CD4-positive, CD25-positive, alpha-beta regulatory T cell (primary cell): ENCODE results near the gene FDX2. TPM values are rescaled to one million over a fixed set of nuclear protein-coding genes. Genes with fewer than 3 reads are reported as not detected.
A peak's percentile ranks its signal among the peaks of the same experiment; 100 is the strongest.

Source experiments
- ATAC-seq, 2 donors: fragments of 150-1000 bp; cut with Tn5 transposase; one replicate each; pipeline ENCODE4 v1.10.0; 2021; ENCODE audit warnings: low read depth in 2 of 2, moderate number of reproducible peaks in 2 of 2, moderate library complexity in 1 of 2
- DNase-seq, 3 donors: peaks; one replicate each; pipeline versions ENCODE4 v3.0.0 to v3.0.0-alpha.2; 2012 to 2022; ENCODE audit warnings: mixed read lengths in 1 of 3
- H3K27ac ChIP-seq: one replicate; pipeline ENCODE4 v1.7.0; 2013; ENCODE audit warnings: mild to moderate bottlenecking, low read length; ENCODE audit not compliant: insufficient read depth, poor library complexity, severe bottlenecking
- H3K27me3 ChIP-seq: one replicate; pipeline ENCODE4 v1.7.0; 2013; ENCODE audit warnings: low read length; ENCODE audit not compliant: control insufficient read depth, insufficient read depth
- H3K36me3 ChIP-seq: one replicate; pipeline ENCODE4 v1.7.0; 2013; ENCODE audit warnings: mild to moderate bottlenecking, low read length, moderate library complexity; ENCODE audit not compliant: control insufficient read depth, insufficient read depth
- H3K4me1 ChIP-seq: 2 replicates; pipeline ENCODE4 v1.7.0; 2013; ENCODE audit warnings: mild to moderate bottlenecking, low read length; ENCODE audit not compliant: insufficient read depth, control insufficient read depth, poor library complexity, severe bottlenecking
- H3K4me3 ChIP-seq: one replicate; pipeline ENCODE4 v1.7.0; 2013; ENCODE audit warnings: low read depth, mild to moderate bottlenecking, low read length, moderate library complexity
- H3K9me3 ChIP-seq, 2 experiments: 1 replicate in 1 of 2; 2 replicates in 1 of 2; pipeline ENCODE4 v1.7.0; 2013; ENCODE audit warnings: low read length in 2 of 2, mild to moderate bottlenecking in 1 of 2, moderate library complexity in 1 of 2; ENCODE audit not compliant: control insufficient read depth in 2 of 2
- H3K27ac Mint-ChIP-seq, 3 donors: one replicate each; pipeline ENCODE4 v1.8.0; 2020 to 2022; ENCODE audit warnings: mild to moderate bottlenecking in 3 of 3, mixed read lengths in 3 of 3, moderate library complexity in 2 of 3
- H3K27me3 Mint-ChIP-seq: one replicate; pipeline ENCODE4 v1.8.0; 2022; ENCODE audit warnings: mild to moderate bottlenecking, mixed read lengths
- H3K36me3 Mint-ChIP-seq: one replicate; pipeline ENCODE4 v1.8.0; 2020; ENCODE audit warnings: mixed read lengths
- H3K4me1 Mint-ChIP-seq, 4 donors: one replicate each; pipeline ENCODE4 v1.8.0; 2020 to 2022; ENCODE audit warnings: mixed read lengths in 4 of 4, mild to moderate bottlenecking in 1 of 4
- H3K4me3 Mint-ChIP-seq, 4 donors: one replicate each; pipeline ENCODE4 v1.8.0; 2020 to 2022; ENCODE audit warnings: mild to moderate bottlenecking in 4 of 4, mixed read lengths in 4 of 4, moderate library complexity in 3 of 4
- H3K9me3 Mint-ChIP-seq, 7 donors: one replicate each; pipeline ENCODE4 v1.8.0; 2020 to 2022; ENCODE audit warnings: mixed read lengths in 7 of 7, mild to moderate bottlenecking in 3 of 7, moderate library complexity in 2 of 7
- polyA plus RNA-seq, 4 donors: library from polyadenylated mRNA; unstranded; fragments of 300-500 nt; fragmentation: Illumina TruSeq; gene quantifications; one replicate each; pipeline ENCODE4 v1.2.3, GENCODE V29; 2021
- total RNA-seq: library from RNA; stranded (reverse); gene quantifications from one replicate; pipeline ENCODE4 v1.2.3, GENCODE V29; 2022

Gene FDX2
- total and polyA plus RNA-seq, 5 donors from 2014 or later = 3.5 to 16.5 (median 13.4) TPM

DNA sequence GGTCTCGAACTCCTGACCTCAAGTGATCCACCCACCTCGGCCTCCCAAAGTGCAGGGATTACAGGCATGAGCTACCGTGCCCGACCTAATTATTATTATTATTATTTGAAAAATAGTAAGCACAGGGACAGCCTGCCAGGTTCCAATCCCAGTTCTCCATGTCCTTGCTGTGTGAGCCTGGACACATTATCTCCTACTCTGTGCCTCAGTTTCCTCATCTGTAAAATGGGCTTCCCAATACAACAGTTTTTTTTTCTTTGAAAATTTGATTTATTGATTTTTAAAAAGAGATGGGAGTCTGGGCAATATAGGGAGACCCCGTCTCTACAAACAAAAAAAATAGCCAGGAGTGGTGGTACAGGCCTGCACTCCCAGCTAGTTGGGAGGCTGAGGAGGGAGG, 9.5 kb downstream of the FDX2 start:
- Histone ChIP-seq H3K4me3 (no peak overlapping the region), H3K27me3 (no peaks in the 10 kb centered on the region), H3K27ac (no peak overlapping the region), H3K9me3 (no peaks in the 10 kb centered on the region), H3K4me1 (no peaks in the 10 kb centered on the region), H3K36me3 (no peaks in the 10 kb centered on the region)
- ATAC-seq (no peak), DNase-seq (no peak)
- H3K27ac Mint-ChIP-seq = no peak overlapping the region
- no peak overlapping the region for H3K4me3 Mint-ChIP-seq
- H3K4me1 Mint-ChIP-seq = no peaks in the 10 kb centered on the region
- peaks cover 7% of the 10 kb centered on the region for H3K27me3 Mint-ChIP-seq
- H3K9me3 Mint-ChIP-seq = no peaks in the 10 kb centered on the region
- H3K36me3 Mint-ChIP-seq = no peaks in the 10 kb centered on the region

DNA sequence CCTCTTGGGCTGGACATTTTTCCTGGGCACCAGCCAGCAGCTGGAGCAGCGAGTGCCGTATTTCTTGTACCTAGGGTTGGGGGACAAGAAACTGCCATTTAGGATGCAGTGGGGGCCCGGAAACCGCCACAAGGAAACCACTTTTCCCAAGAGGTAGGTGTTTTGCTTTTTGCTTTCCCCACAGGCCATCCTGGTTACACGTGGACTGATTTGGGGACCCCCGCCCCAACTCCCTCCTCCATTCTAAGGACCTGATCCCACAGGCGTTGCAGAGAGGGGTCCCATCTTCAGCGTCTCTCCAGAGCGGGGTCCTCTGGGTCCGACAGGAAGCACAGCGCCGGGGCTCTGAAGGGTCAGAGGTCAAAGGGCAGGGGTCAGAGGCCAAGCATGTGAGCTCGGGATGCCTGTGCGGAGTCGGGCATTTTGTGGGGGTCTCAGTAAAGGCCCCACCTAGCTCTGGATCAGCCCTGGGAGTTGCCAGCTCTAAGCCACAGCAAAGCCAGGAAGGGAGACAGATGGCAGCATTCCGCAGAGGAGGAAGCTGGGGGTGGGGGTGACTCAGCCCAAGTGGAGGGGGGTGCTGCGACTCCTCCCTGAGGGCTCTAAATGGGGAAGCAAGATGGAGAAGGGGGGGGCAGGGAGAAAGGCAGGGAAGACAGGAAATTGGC, 10.5 kb downstream of the FDX2 start:
- Histone ChIP-seq H3K27me3 (no peaks in the 10 kb centered on the region), H3K36me3 (no peaks in the 10 kb centered on the region), H3K4me1 (no peaks in the 10 kb centered on the region), H3K4me3 (no peak overlapping the region), H3K27ac (no peak overlapping the region), H3K9me3 (no peaks in the 10 kb centered on the region)
- no peak overlapping the region for H3K4me3 Mint-ChIP-seq
- peaks cover 9% of the 10 kb centered on the region for H3K27me3 Mint-ChIP-seq
- no peaks in the 10 kb centered on the region for H3K36me3 Mint-ChIP-seq
- no peaks in the 10 kb centered on the region for H3K4me1 Mint-ChIP-seq
- ATAC-seq (no peak), DNase-seq (no peak)
- H3K27ac Mint-ChIP-seq = peak overlapping the region in 2 of 3 donors; percentile 11 to 26
- H3K9me3 Mint-ChIP-seq = no peaks in the 10 kb centered on the region

DNA sequence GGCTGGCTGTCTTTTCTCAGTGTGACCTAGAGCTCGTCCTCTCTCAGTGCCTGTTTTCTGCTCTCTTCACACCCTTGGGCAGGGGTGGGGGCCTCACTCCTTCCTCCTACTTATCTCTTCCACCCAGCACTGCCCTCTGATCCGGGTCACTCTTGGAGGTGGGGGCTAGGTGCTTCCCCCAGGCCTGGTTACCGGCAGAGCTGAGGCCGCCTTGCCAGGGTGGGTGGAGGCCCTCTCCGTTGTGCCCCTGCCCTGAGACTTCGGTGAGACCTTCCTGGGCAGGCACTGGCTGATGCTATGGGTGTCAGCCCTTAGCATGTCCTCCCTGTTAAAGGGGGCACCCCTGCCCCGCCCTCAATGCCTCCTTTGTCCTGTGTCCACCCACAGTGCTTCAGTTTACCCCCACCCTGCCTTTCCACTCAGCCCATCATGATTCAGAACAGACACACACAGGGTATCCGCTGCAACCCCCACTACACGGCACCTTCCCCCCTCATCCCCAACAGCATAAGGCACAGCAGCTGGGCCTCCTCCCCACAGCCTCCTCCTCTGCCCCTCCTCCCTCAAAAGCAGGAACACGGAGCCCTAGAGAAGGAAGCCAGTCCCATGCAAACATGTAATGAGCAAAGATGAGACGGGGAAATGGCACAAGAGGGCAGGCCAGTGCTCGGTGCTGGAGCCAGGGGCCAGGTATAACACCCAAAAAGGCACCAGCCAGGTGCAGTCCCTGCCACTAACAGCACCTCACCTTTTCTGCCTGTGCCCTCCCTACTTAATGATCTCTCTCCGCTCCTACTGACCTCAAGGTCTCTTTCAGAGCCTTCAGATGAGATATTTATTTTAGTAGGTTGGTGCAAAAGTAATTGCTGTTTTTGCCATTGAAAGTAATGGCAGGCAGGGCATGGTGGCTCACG, 16.0 kb downstream of the FDX2 start:
- Histone ChIP-seq H3K4me1 (peaks cover 14% of the 10 kb centered on the region), H3K27me3 (no peaks in the 10 kb centered on the region), H3K4me3 (no peak overlapping the region), H3K9me3 (no peaks in the 10 kb centered on the region), H3K27ac (no peak overlapping the region), H3K36me3 (no peaks in the 10 kb centered on the region)
- Mint-ChIP-seq H3K9me3 (no peaks in the 10 kb centered on the region), H3K36me3 (no peaks in the 10 kb centered on the region), H3K4me1 (peaks cover 0 to 12% (median 5%) of the 10 kb centered on the region in 4 donors), H3K27ac (peak overlapping the region in 2 of 3 donors; percentile 32 to 60), H3K27me3 (peaks cover 34% of the 10 kb centered on the region), H3K4me3 (peak overlapping the region in 1 of 4 donors; percentile 80)
- no peak for DNase-seq
- ATAC-seq = no peak

DNA sequence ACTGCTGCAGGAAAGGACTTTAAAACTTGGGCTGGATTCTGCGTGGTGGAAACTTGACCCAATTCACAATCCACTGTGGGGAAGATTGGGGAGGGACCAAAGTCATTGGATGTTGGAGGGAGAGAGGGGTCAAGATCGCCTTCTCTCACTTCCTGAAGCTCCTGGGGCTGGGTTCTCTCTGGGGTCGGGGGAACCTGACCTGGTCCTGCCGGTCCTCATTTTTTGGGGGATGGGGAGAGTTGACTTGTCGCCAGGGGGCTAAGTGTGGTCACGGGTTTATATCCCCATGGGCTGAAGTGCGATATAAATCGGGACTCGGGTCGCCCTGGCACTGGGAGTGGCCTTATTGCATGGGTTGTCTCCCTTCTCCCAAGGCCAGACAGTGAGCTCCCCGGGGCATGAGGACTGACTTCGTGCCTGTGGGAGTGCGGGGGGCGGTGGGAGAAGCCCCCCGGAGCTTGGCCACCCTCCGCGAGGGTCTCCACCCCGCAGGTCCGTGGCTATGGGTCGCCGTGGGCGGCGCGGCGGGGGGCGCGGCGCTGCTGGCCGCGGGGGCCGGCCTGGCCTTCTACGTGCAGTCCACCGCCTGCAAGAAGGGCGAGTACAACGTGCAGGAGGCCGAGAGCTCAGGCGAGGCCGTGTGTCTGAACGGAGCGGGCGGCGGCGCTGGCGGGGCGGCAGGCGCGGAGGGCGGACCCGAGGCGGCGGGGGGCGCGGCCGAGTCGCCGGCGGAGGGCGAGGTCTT, 19.8 kb downstream of the FDX2 start:
- Mint-ChIP-seq H3K27me3 (peaks cover 58% of the 10 kb centered on the region), H3K4me1 (peaks cover 0 to 41% (median 11%) of the 10 kb centered on the region in 4 donors), H3K9me3 (peaks cover 0 to 3% (median 0%) of the 10 kb centered on the region in 7 donors), H3K36me3 (no peaks in the 10 kb centered on the region), H3K27ac (peak overlapping the region in 2 of 3 donors; percentile 42 to 80), H3K4me3 (peak overlapping the region; percentile 76 to 94 (median 88))
- Histone ChIP-seq H3K4me1 (peaks cover 51% of the 10 kb centered on the region), H3K36me3 (no peaks in the 10 kb centered on the region), H3K27me3 (no peaks in the 10 kb centered on the region), H3K27ac (no peak overlapping the region), H3K9me3 (no peaks in the 10 kb centered on the region), H3K4me3 (peak overlapping the region; percentile 68)
- DNase-seq (no peak), ATAC-seq (no peak)

DNA sequence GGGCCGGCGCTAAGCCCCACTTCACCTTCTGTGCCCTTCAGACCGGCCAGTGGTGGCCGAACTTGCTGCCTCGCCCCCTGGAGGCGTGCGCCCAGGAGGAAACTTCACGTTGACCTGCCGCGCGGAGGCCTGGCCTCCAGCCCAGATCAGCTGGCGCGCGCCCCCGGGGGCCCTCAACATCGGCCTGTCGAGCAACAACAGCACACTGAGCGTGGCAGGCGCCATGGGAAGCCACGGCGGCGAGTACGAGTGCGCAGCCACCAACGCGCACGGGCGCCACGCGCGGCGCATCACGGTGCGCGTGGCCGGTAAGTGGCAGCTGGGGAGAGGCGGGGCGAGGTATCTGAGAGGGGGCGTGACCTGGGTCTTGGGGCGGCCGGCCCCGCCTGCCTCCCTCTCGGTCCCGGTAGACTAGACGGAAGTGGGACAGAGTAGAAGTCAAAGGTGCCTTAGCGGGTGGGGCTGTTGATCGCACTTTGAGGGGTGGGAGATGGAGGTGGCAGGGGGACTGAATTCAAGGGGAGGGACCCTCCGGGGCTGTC, 20.4 kb downstream of the FDX2 start:
- Histone ChIP-seq H3K27me3 (no peaks in the 10 kb centered on the region), H3K27ac (no peak overlapping the region), H3K4me3 (peak overlapping the region; percentile 68), H3K9me3 (no peaks in the 10 kb centered on the region), H3K4me1 (peaks cover 57% of the 10 kb centered on the region), H3K36me3 (no peaks in the 10 kb centered on the region)
- ATAC-seq (peak; percentile 76 to 78), DNase-seq (peak; percentile 68 to 84 (median 72))
- peaks cover 0 to 48% (median 14%) of the 10 kb centered on the region in 4 donors for H3K4me1 Mint-ChIP-seq
- peak overlapping the region; percentile 76 to 94 (median 88) for H3K4me3 Mint-ChIP-seq
- H3K9me3 Mint-ChIP-seq = peaks cover 0 to 4% (median 0%) of the 10 kb centered on the region in 7 donors
- peak overlapping the region in 2 of 3 donors; percentile 42 to 80 for H3K27ac Mint-ChIP-seq
- H3K36me3 Mint-ChIP-seq = no peaks in the 10 kb centered on the region
- peaks cover 64% of the 10 kb centered on the region for H3K27me3 Mint-ChIP-seq

DNA sequence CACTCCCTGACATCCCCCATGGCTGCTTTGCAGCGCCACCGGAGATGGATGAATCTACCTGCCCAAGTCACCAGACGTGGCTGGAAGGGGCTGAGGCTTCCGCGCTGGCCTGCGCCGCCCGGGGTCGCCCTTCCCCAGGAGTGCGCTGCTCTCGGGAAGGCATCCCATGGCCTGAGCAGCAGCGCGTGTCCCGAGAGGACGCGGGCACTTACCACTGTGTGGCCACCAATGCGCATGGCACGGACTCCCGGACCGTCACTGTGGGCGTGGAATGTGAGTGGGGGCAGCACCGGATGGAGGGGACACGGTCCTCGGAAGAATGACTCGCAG, 21.5 kb downstream of the FDX2 start:
- Mint-ChIP-seq H3K36me3 (no peaks in the 10 kb centered on the region), H3K27ac (no peak overlapping the region), H3K4me3 (peak overlapping the region in 2 of 4 donors; percentile 4 to 76), H3K27me3 (peaks cover 63% of the 10 kb centered on the region), H3K4me1 (peaks cover 0 to 55% (median 18%) of the 10 kb centered on the region in 4 donors), H3K9me3 (peaks cover 0 to 4% (median 0%) of the 10 kb centered on the region in 7 donors)
- no peak for DNase-seq
- no peak overlapping the region for H3K4me3 ChIP-seq
- no peak overlapping the region for H3K27ac ChIP-seq
- H3K4me1 ChIP-seq = peaks cover 68% of the 10 kb centered on the region
- ATAC-seq = no peak
- no peaks in the 10 kb centered on the region for H3K9me3 ChIP-seq
- no peaks in the 10 kb centered on the region for H3K36me3 ChIP-seq
- H3K27me3 ChIP-seq = no peaks in the 10 kb centered on the region

DNA sequence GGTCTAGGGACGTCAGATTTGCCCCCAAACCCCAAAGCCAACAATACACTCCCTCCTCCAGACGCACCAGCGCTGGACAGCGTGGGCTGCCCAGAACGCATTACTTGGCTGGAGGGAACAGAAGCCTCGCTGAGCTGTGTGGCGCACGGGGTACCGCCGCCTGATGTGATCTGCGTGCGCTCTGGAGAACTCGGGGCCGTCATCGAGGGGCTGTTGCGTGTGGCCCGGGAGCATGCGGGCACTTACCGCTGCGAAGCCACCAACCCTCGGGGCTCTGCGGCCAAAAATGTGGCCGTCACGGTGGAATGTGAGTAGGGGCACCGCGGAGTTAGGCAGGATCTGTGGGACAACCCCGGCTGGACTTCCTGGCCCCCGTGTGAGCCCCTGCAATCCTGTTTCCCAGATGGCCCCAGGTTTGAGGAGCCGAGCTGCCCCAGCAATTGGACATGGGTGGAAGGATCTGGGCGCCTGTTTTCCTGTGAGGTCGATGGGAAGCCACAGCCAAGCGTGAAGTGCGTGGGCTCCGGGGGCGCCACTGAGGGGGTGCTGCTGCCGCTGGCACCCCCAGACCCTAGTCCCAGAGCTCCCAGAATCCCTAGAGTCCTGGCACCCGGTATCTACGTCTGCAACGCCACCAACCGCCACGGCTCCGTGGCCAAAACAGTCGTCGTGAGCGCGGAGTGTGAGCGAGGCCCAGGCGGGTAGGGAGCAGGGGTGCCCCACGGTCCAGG, 22.0 kb downstream of the FDX2 start:
- no peak for ATAC-seq
- Mint-ChIP-seq H3K4me1 (peaks cover 0 to 61% (median 20%) of the 10 kb centered on the region in 4 donors), H3K9me3 (peaks cover 0 to 4% (median 0%) of the 10 kb centered on the region in 7 donors), H3K36me3 (no peaks in the 10 kb centered on the region), H3K4me3 (peak overlapping the region; percentile 4 to 87 (median 79)), H3K27ac (no peak overlapping the region), H3K27me3 (peaks cover 68% of the 10 kb centered on the region)
- H3K27me3 ChIP-seq = no peaks in the 10 kb centered on the region
- no peaks in the 10 kb centered on the region for H3K36me3 ChIP-seq
- H3K4me1 ChIP-seq = peaks cover 73% of the 10 kb centered on the region
- no peaks in the 10 kb centered on the region for H3K9me3 ChIP-seq
- H3K4me3 ChIP-seq = no peak overlapping the region
- no peak for DNase-seq
- H3K27ac ChIP-seq = no peak overlapping the region
